ENCODE data around the gene EPHA2. TPM values are rescaled to one million over a fixed set of nuclear protein-coding genes. Genes with fewer than 3 reads are reported as not detected.

Gene EPHA2
- total and polyA plus RNA-seq, 2 donors (not counting 3 experiments of a cell fraction or from before 2014, with no cell fraction given): 141 to 147 TPM

DNA sequence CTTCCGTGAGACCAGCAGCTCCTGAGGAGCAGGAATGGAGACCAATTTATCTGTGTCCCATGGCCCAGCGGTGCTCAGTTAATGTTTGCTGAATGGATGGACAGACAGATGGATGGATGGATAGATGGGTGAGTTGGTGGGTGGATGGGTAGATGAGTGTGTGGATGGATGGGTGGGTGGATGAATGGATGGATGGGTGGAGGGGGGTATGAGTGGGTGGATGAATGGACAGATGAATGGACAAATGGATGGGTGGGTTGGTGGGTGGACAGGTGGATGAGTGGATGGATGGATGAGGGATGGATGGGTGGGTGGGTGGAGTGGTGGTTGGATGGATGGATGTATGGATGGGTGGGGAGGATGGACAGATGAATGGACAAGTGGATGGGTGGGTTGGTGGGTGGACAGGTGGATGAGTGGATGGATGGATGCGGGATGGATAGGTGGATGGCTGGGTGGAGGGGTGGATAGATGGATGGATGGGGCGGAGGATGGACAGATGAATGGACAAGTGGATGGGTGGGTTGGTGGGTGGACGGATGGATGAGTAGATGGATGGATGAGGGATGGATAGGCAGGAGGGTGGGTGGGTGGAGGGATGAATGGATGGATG lies 13.4 kb downstream of the EPHA2 start:
- peaks cover 92% of the 10 kb centered on the region for H3K4me1 ChIP-seq (ENCODE audit: control insufficient read depth, extremely low read depth, insufficient read depth, low read length)
- H3K79me2 ChIP-seq (ENCODE audit: control insufficient read depth, insufficient read depth, low read length): peaks cover 87% of the 10 kb centered on the region
- no peaks in the 10 kb centered on the region for H3K27me3 ChIP-seq (ENCODE audit: control insufficient read depth in 2 of 2, insufficient read depth in 2 of 2, low read length in 2 of 2)
- ChIA-PET CTCF (interaction anchor here (1.2 to 4.3 kb wide), 6 partner anchors 10 to 69 kb away, joined by 3 to 38 read pairs (median 8); partner anchors contain the start of genes EPHA2 and FAM131C), POLR2A (interaction anchor here (1.7 kb wide), 1 partner anchor 12 kb away, joined by 5 read pairs; no protein-coding TSS in a partner anchor)
- TF ChIP-seq GATA2 (IDR thresholded peaks at IDR 0.05; ENCODE audit: insufficient read depth, insufficient read length, low read depth, low read length) (no peak), POLR2A (IDR thresholded peaks at IDR 0.05; ENCODE audit: low read depth, low read length) (peak; percentile 14)
- intact Hi-C loops (cut with micrococcal nuclease): no loop called here
- H3K9me1 ChIP-seq (replicated peaks; ENCODE audit: control insufficient read depth, extremely low read depth, insufficient read depth, low read length): no peaks in the 10 kb centered on the region
- no peaks in the 10 kb centered on the region for H3K9me3 ChIP-seq (replicated peaks; ENCODE audit: control insufficient read depth, insufficient read depth, low read length)
- no peaks in the 10 kb centered on the region for H4K20me1 ChIP-seq (replicated peaks; ENCODE audit: control insufficient read depth, extremely low read depth, insufficient read depth, low read length)
- dilution Hi-C loops (cut with MboI; ENCODE audit: extremely low pct_ligation_motif_present, low sequenced_read_pairs): no loop called here
- FAIRE-seq: no peak
- no peak for DNase-seq (ENCODE audit: low read depth, low spot score)
- BruUV-seq (replicated peaks): no TSS peak
- H3K36me3 ChIP-seq (ENCODE audit: control insufficient read depth in 2 of 2, extremely low read depth in 1 of 2, insufficient read depth in 2 of 2, low read length in 2 of 2): peaks cover 24 to 33% of the 10 kb centered on the region in 2 experiments
- peak overlapping the region; percentile 86 for H3K27ac ChIP-seq (ENCODE audit: insufficient read depth, low read depth, low read length)
- no peak overlapping the region for H3K4me3 ChIP-seq (replicated peaks in 1 of 3; ENCODE audit: insufficient read depth in 1 of 3, low read depth in 1 of 3, low read length in 3 of 3)
- no peak overlapping the region for H3K4me2 ChIP-seq (ENCODE audit: insufficient read depth, low read length)
- H3K9ac ChIP-seq (replicated peaks; ENCODE audit: extremely low read depth, insufficient read depth, low read length): peak overlapping the region; percentile 61
- H2AFZ ChIP-seq (ENCODE audit: low read depth, low read length): no peak overlapping the region

DNA sequence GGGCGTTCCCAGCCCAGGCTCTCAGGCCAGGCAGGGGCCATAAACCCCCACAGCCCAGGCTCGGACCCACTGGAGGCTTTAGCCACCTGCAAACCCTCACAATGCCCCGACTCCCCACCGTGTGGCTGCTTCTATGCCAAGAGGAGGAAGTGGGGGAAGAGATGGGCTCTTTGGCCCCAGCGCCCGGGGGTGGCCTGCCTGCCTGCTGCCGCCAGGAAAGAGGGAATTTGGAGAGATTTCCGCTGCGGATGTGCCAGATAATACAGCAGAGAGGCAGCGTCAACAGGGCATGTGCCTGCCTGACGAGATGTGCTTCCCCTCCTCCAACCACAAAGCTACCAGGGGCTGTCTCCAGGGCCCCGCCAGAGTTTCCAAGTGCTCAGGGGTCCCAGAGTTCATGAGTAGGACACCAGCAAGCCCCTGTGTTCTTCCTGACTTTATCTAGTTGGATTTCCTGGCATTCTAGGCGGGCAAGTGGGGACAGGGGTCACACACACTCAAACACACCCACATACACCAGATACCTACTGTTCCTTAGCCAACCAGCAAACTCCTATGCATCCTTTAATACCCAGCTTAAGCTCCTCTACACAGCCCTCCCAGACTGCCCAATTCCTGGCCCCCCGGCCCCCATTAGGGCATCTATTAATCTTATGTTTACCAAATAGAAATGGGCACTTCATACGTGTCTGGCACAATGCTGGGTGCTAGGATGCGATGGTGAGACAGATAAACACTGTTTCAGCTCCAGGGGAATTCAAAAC lies 14.1 kb downstream of the EPHA2 start:
- H3K27me3 ChIP-seq (ENCODE audit: control insufficient read depth in 2 of 2, insufficient read depth in 2 of 2, low read length in 2 of 2): no peaks in the 10 kb centered on the region
- peak overlapping the region in 1 of 3 experiments; percentile 4 for H3K4me3 ChIP-seq (replicated peaks in 1 of 3; ENCODE audit: insufficient read depth in 1 of 3, low read depth in 1 of 3, low read length in 3 of 3)
- no peak for TF ChIP-seq FOS (IDR thresholded peaks at IDR 0.05; ENCODE audit: borderline replicate concordance, insufficient read depth, low read length)
- TF ChIP-seq, protein P1, sequence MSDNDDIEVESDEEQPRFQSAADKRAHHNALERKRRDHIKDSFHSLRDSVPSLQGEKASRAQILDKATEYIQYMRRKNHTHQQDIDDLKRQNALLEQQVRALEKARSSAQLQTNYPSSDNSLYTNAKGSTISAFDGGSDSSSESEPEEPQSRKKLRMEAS (IDR thresholded peaks at IDR 0.05; ENCODE audit: insufficient read depth, insufficient read length): peak; percentile 57
- no peak for TF ChIP-seq EZH2 (IDR thresholded peaks at IDR 0.05; ENCODE audit: borderline replicate concordance, low read depth, low read length, severe bottlenecking)
- peak; percentile 92 for TF ChIP-seq POLR2AphosphoS5 (IDR thresholded peaks at IDR 0.05; ENCODE audit: insufficient read depth, low read depth, low read length)
- peak; percentile 70 for TF ChIP-seq GATA2 (IDR thresholded peaks at IDR 0.05; ENCODE audit: insufficient read depth, insufficient read length, low read depth, low read length)
- peak; percentile 95 for TF ChIP-seq MYC (IDR thresholded peaks at IDR 0.05; ENCODE audit: low read depth, low read length)
- TF ChIP-seq POLR2A (IDR thresholded peaks at IDR 0.05; ENCODE audit: low read depth, low read length): peak; percentile 72
- H3K4me1 ChIP-seq (ENCODE audit: control insufficient read depth, extremely low read depth, insufficient read depth, low read length): peaks cover 84% of the 10 kb centered on the region
- DNase-seq (ENCODE audit: low read depth, low spot score) (peak; percentile 74), FAIRE-seq (peak; percentile 96)
- H2AFZ ChIP-seq (ENCODE audit: low read depth, low read length): no peak overlapping the region
- ChIA-PET CTCF (interaction anchor here (1.2 to 4.3 kb wide), 8 partner anchors 11 to 69 kb away, joined by 3 to 38 read pairs (median 5); partner anchors contain the start of genes EPHA2 and FAM131C), POLR2A (no interaction called here)
- H3K79me2 ChIP-seq (ENCODE audit: control insufficient read depth, insufficient read depth, low read length): peaks cover 85% of the 10 kb centered on the region
- H3K9me3 ChIP-seq (replicated peaks; ENCODE audit: control insufficient read depth, insufficient read depth, low read length): no peaks in the 10 kb centered on the region
- H3K9me1 ChIP-seq (replicated peaks; ENCODE audit: control insufficient read depth, extremely low read depth, insufficient read depth, low read length): no peaks in the 10 kb centered on the region
- peak overlapping the region; percentile 61 for H3K9ac ChIP-seq (replicated peaks; ENCODE audit: extremely low read depth, insufficient read depth, low read length)
- H3K27ac ChIP-seq (ENCODE audit: insufficient read depth, low read depth, low read length): peak overlapping the region; percentile 86
- peaks cover 26 to 33% of the 10 kb centered on the region in 2 experiments for H3K36me3 ChIP-seq (ENCODE audit: control insufficient read depth in 2 of 2, extremely low read depth in 1 of 2, insufficient read depth in 2 of 2, low read length in 2 of 2)
- BruUV-seq (replicated peaks): no TSS peak
- dilution Hi-C loops (cut with MboI; ENCODE audit: extremely low pct_ligation_motif_present, low sequenced_read_pairs) (no loop called here), intact Hi-C loops (cut with micrococcal nuclease) (no loop called here)
- H4K20me1 ChIP-seq (replicated peaks; ENCODE audit: control insufficient read depth, extremely low read depth, insufficient read depth, low read length): no peaks in the 10 kb centered on the region
- peak overlapping the region; percentile 63 for H3K4me2 ChIP-seq (ENCODE audit: insufficient read depth, low read length)

Measured in endothelial cell of umbilical vein (primary cell).